ENCODE measurements around the gene GREB1.

GREB1 gene

DNA sequence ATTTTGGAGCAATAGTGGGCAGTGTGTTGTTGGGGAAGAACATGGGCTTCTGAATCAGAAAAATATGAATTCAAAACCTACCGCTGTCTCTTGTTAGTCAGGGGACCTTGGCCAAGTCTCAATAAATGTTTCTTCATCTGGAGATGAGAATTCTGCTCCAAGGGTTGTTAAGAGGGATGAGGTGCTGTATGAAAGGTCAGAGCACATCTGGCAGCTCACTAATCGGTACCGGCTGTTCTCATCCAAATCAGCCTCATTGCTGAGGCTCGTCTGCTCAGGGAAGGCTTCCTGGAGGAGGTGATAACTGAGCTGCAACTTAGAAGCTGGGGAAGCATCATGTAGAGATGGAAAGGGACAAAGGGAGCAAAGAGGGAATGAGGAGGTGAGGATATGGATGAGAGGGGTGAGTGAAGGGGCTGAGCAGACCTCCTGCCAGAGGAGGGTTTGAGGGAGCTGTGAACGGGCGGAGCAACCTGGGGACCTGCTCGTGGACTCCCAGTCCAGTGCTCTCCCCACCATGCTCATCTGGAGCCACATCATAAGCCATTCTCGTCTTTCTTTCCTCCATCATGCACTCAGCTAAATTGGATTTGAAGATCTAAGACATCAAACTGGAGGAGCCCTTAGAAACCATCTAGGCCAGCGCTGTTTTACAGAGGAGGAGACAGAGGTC lies 47.4 kb downstream of the GREB1 start:
- POLR2A ChIA-PET = no interaction called here
- Histone ChIP-seq H3K27ac (ENCODE audit: extremely low read depth, low read depth, low read length) (no peak overlapping the region), H3K4me3 (ENCODE audit: low read depth, low read length) (no peak overlapping the region), H3K4me1 (ENCODE audit: control insufficient read depth, insufficient read depth, low read length) (peaks cover 3% of the 10 kb centered on the region), H3K9me3 (ENCODE audit: control insufficient read depth, insufficient read depth, low read depth, low read length) (no peaks in the 10 kb centered on the region), H3K36me3 (ENCODE audit: control insufficient read depth in 2 of 2, insufficient read depth in 1 of 2, low read length in 2 of 2) (no peaks in the 10 kb centered on the region)
- CTCF ChIA-PET = interaction anchor here (0.5 to 11.6 kb wide), 11 partner anchors 12 to 449 kb away, joined by 3 to 282 read pairs (median 17); partner anchors contain the start of gene GREB1
- TF ChIP-seq HOXC10 (CRISPR knock-in tag; IDR thresholded peaks at IDR 0.05) (no peak), ZNF148 (tag by site-specific recombination; IDR thresholded peaks at IDR 0.05; ENCODE audit: borderline replicate concordance) (no peak), ZNF2 (tag by site-specific recombination; IDR thresholded peaks at IDR 0.05) (no peak), ZNF169 (tag by site-specific recombination; IDR thresholded peaks at IDR 0.05) (no peak), ZFHX2 (tag by site-specific recombination; conservative IDR thresholded peaks at IDR 0.05) (no peak), ZNF48 (tag by site-specific recombination; IDR thresholded peaks at IDR 0.05) (no peak), GLIS2 (tag by site-specific recombination; IDR thresholded peaks at IDR 0.05) (no peak), GFI1B (tag by site-specific recombination; IDR thresholded peaks at IDR 0.05) (no peak), ZNF114 (tag by site-specific recombination; IDR thresholded peaks at IDR 0.05) (no peak), ZNF555 (tag by site-specific recombination; conservative IDR thresholded peaks at IDR 0.05) (no peak), ZNF639 (tag by site-specific recombination; IDR thresholded peaks at IDR 0.05) (no peak), ZNF426 (tag by site-specific recombination; IDR thresholded peaks at IDR 0.05) (no peak), ZNF843 (tag by site-specific recombination; IDR thresholded peaks at IDR 0.05) (no peak), MZF1 (tag by site-specific recombination; IDR thresholded peaks at IDR 0.05; ENCODE audit: borderline replicate concordance) (no peak), ZBTB49 (tag by site-specific recombination; IDR thresholded peaks at IDR 0.05; ENCODE audit: low read depth) (no peak), ZNF76 (tag by site-specific recombination; IDR thresholded peaks at IDR 0.05; ENCODE audit: borderline replicate concordance, low read depth) (no peak), TRIM28 (IDR thresholded peaks at IDR 0.05; ENCODE audit: borderline replicate concordance, low read length) (no peak), KLF10 (tag by site-specific recombination; IDR thresholded peaks at IDR 0.05) (no peak)
- TF ChIP-seq, protein P1, sequence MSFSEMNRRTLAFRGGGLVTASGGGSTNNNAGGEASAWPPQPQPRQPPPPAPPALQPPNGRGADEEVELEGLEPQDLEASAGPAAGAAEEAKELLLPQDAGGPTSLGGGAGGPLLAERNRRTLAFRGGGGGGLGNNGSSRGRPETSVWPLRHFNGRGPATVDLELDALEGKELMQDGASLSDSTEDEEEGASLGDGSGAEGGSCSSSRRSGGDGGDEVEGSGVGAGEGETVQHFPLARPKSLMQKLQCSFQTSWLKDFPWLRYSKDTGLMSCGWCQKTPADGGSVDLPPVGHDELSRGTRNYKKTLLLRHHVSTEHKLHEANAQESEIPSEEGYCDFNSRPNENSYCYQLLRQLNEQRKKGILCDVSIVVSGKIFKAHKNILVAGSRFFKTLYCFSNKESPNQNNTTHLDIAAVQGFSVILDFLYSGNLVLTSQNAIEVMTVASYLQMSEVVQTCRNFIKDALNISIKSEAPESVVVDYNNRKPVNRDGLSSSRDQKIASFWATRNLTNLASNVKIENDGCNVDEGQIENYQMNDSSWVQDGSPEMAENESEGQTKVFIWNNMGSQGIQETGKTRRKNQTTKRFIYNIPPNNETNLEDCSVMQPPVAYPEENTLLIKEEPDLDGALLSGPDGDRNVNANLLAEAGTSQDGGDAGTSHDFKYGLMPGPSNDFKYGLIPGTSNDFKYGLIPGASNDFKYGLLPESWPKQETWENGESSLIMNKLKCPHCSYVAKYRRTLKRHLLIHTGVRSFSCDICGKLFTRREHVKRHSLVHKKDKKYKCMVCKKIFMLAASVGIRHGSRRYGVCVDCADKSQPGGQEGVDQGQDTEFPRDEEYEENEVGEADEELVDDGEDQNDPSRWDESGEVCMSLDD (tag by site-specific recombination; IDR thresholded peaks at IDR 0.05) = no peak
